M059J (cell line): ENCODE measurements around the gene KRTAP12-2. TPM values are rescaled to one million over a fixed set of nuclear protein-coding genes. Genes with fewer than 3 reads are reported as not detected.
"Not testable (repeated sequence)": the region's sequence is repeated elsewhere in the genome, so short reads cannot be mapped to it uniquely, and the experiment has no call there.

Source experiments
- DNase-seq: peaks from one replicate; pipeline ENCODE4 v3.0.0-alpha.2; 2012; ENCODE audit warnings: low read depth
- total RNA-seq: library from RNA; depleted of rRNA; stranded (reverse); fragments of >200 nt; shearing (Covaris generic); gene quantifications from 2 replicates; pipeline ENCODE4 v1.2.3, GENCODE V29; 2014

Gene KRTAP12-2
- total RNA-seq, 1 experiment from 2014 or later = not detected

GRCh38 chr21:44650265-44650972 lies 16.3 kb downstream of the KRTAP12-2 start:
- DNase-seq = no peak

- DNase-seq = no peak
These were observed 17.1 kb downstream of the KRTAP12-2 start for GRCh38 chr21:44649521-44650100.

- no peak for DNase-seq
These were observed 18.0 kb downstream of the KRTAP12-2 start for GRCh38 chr21:44648557-44649311.

- DNase-seq = no peak
These were observed 19.5 kb downstream of the KRTAP12-2 start for GRCh38 chr21:44647222-44647552.

- not testable (repeated sequence) for DNase-seq
These were observed 20.1 kb downstream of the KRTAP12-2 start, which contains the start of gene KRTAP10-11 for GRCh38 chr21:44646366-44647221. Gene KRTAP10-11, plus strand, starts transcription at chr21:44646414. Its CDS starts 45 bp downstream, at chr21:44646459.

- no peak for DNase-seq
These were observed 21.8 kb downstream of the KRTAP12-2 start for GRCh38 chr21:44644878-44645277.

GRCh38 chr21:44643741-44644310 lies 22.9 kb downstream of the KRTAP12-2 start:
- DNase-seq = no peak

- DNase-seq = no peak
These were observed 26.0 kb downstream of the KRTAP12-2 start for GRCh38 chr21:44640761-44641160.

GRCh38 chr21:44639331-44639655 lies 27.4 kb downstream of the KRTAP12-2 start:
- no peak for DNase-seq

GRCh38 chr21:44638506-44639330 lies 28.0 kb downstream of the KRTAP12-2 start:
- DNase-seq = not testable (repeated sequence)

GRCh38 chr21:44637851-44638348 lies 28.8 kb downstream of the KRTAP12-2 start:
- DNase-seq = not testable (repeated sequence)

- DNase-seq = no peak
These were observed 29.5 kb downstream of the KRTAP12-2 start, which contains the start of gene KRTAP10-10 for GRCh38 chr21:44637018-44637850. Gene KRTAP10-10, plus strand, starts transcription at chr21:44637356. Its CDS starts 62 bp downstream, at chr21:44637418.

GRCh38 chr21:44636209-44637017 lies 30.3 kb downstream of the KRTAP12-2 start:
- no peak for DNase-seq

- DNase-seq = no peak
These were observed 34.7 kb downstream of the KRTAP12-2 start for GRCh38 chr21:44632067-44632466.

GRCh38 chr21:44630440-44630839 lies 36.3 kb downstream of the KRTAP12-2 start:
- no peak for DNase-seq

- no peak for DNase-seq
These were observed 37.9 kb downstream of the KRTAP12-2 start for GRCh38 chr21:44628707-44629391.

GRCh38 chr21:44627831-44628233 lies 38.9 kb downstream of the KRTAP12-2 start:
- DNase-seq = not testable (repeated sequence)
